Mucosa of descending colon (tissue), 3 donors: Measurements from ENCODE around the gene LRCH2. TPM values are rescaled to one million over a fixed set of nuclear protein-coding genes. Genes with fewer than 3 reads are reported as not detected.

Experiments used
- ATAC-seq: fragments of 200-7000 bp; cut with Tn5 transposase; one replicate; pipeline ENCODE4 v1.9.1; 2020; ENCODE audit warnings: mild to moderate bottlenecking, moderate library complexity
- DNase-seq, 3 donors: peaks; one replicate each; pipeline ENCODE4 v3.0.0-alpha.2; 2020
- H3K36me3 ChIP-seq: fragments of 200-600 bp; one replicate; pipeline ENCODE4 v1.8.0; 2021; ENCODE audit warnings: low read depth, mild to moderate bottlenecking
- H3K4me1 ChIP-seq: fragments of 200-600 bp; one replicate; pipeline ENCODE4 v1.8.0; 2021; ENCODE audit warnings: low read depth, mild to moderate bottlenecking
- H3K4me3 ChIP-seq: fragments of 200-600 bp; one replicate; pipeline ENCODE4 v1.8.0; 2021; ENCODE audit warnings: mild to moderate bottlenecking
- H3K9me3 ChIP-seq: fragments of 200-600 bp; one replicate; pipeline ENCODE4 v1.8.0; 2021; ENCODE audit warnings: mild to moderate bottlenecking
- intact Hi-C, 2 donors: fragments of 100-400 bp; cut with DNase I in 1 of 2; cut with micrococcal nuclease in 1 of 2; formaldehyde crosslinking; loops; one replicate each; pipeline versions ENCODE4 v1.11.0 to v1.11.1; 2022; cut with DNase I, micrococcal nuclease
- total RNA-seq, 3 donors: library from RNA; stranded (reverse); fragmentation: NEBNext Ultra II Directional in 2 of 3; extraction: Animal tissue kit (Norgen Biotek cat#: 25700) in 2 of 3; gene quantifications; one replicate each; pipeline versions ENCODE4 v1.2.1 to v1.2.4, GENCODE V29; 2021 to 2023
- TF ChIP-seq, protein P1 (sequence below): fragments of 200-600 bp; IDR thresholded peaks from one replicate; pipeline ENCODE4 v1.8.0; 2022; ENCODE audit warnings: antibody characterized with exemption, mild to moderate bottlenecking
- donor health status: DM: no; HTN: no; CAD: no; lungs with moderate emphysema.
- donor health status: DM: no; HTN: no; CAD: no.
- donor health status: DM: no; HTN: yes; CAD: no.

LRCH2 gene
- total RNA-seq, 3 donors from 2014 or later = 0.43 to 13.2 (median 1.9) TPM

DNA sequence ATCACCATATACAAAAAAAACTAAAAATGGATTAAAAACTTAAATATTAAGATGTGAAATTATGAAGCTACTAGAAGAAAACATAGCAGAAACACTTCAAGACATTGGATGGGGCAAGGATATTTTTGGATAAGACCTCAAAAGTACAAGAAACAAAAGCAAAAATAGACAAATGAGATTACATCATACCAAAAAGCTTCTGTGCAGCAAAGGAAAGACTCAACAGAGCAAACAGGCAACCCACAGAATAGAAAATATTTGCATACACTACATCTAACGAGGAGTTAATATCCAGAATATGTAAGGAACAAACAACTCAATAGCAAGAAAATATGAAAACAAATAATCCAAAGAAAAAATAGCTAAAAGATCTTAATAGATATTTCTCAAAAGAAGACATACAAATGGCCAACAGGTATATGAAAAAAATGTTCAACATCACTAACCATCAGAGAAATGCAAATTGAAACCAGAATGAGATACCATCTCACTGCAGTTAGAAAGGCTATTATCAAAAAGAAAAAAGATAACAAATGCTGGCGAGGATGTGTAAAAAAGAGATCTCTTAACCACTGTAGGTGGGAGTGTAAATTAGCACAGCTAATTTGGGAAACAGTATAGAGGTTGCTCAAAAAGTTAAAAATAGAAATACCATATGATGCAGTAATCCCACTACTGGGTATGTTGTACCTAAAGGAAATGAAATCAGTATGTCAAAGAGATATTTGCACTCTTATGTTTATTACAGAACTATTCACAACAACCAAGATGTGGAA is 17.8 kb upstream of the LRCH2 start:
- H3K36me3 ChIP-seq = no peaks in the 10 kb centered on the region
- intact Hi-C loops = no loop called here
- TF ChIP-seq, protein P1, sequence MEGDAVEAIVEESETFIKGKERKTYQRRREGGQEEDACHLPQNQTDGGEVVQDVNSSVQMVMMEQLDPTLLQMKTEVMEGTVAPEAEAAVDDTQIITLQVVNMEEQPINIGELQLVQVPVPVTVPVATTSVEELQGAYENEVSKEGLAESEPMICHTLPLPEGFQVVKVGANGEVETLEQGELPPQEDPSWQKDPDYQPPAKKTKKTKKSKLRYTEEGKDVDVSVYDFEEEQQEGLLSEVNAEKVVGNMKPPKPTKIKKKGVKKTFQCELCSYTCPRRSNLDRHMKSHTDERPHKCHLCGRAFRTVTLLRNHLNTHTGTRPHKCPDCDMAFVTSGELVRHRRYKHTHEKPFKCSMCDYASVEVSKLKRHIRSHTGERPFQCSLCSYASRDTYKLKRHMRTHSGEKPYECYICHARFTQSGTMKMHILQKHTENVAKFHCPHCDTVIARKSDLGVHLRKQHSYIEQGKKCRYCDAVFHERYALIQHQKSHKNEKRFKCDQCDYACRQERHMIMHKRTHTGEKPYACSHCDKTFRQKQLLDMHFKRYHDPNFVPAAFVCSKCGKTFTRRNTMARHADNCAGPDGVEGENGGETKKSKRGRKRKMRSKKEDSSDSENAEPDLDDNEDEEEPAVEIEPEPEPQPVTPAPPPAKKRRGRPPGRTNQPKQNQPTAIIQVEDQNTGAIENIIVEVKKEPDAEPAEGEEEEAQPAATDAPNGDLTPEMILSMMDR = no peak
- H3K9me3 ChIP-seq = no peaks in the 10 kb centered on the region
- no peak overlapping the region for H3K4me3 ChIP-seq
- DNase-seq (no peak), ATAC-seq (no peak)
- H3K4me1 ChIP-seq = no peaks in the 10 kb centered on the region

DNA sequence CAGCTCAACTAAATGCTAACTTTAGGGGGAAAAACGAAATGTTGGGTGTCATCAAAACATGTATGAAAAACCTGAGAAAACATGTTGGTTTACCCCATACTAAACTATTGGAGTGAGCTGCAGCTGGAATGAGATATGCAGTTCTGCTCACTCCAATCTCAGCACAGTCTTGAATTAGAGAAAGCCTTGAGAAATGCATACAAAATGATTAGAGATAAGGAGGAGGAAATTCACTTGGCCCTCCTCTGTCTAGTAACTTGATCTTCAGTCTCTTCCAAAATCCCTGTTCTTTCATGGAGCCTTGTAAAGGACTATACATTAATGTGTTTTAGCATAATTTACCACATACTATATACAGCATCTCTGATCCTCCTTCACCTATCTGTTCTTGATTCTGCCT is 3.2 kb upstream of the LRCH2 start:
- TF ChIP-seq, protein P1 = no peak
- H3K36me3 ChIP-seq = no peaks in the 10 kb centered on the region
- DNase-seq (no peak), ATAC-seq (no peak)
- H3K4me1 ChIP-seq = no peaks in the 10 kb centered on the region
- no peaks in the 10 kb centered on the region for H3K9me3 ChIP-seq
- no peak overlapping the region for H3K4me3 ChIP-seq
- intact Hi-C loops = no loop called here

DNA sequence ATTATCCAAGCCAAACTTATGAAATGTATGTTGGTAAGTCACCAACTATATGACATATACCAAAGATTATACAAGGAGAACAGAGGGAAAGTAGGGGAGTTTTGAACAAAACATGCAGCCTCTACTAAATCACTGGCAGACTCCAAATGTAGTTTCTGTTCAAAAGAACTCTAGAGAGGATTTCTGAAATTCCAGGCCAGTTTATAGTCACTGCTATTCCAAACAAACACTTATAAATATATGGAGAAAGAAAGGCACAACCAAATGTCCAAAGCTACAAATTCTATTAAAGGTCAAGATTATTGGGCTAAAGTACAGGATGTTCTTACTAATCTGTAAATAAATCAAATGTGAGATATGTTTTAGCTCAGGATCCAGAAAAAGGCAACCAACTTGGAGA is 2.7 kb upstream of the LRCH2 start:
- Histone ChIP-seq H3K9me3 (no peaks in the 10 kb centered on the region), H3K36me3 (no peaks in the 10 kb centered on the region), H3K4me1 (no peaks in the 10 kb centered on the region), H3K4me3 (no peak overlapping the region)
- TF ChIP-seq, protein P1 = no peak
- intact Hi-C loops = no loop called here
- ATAC-seq = no peak
- DNase-seq = no peak

DNA sequence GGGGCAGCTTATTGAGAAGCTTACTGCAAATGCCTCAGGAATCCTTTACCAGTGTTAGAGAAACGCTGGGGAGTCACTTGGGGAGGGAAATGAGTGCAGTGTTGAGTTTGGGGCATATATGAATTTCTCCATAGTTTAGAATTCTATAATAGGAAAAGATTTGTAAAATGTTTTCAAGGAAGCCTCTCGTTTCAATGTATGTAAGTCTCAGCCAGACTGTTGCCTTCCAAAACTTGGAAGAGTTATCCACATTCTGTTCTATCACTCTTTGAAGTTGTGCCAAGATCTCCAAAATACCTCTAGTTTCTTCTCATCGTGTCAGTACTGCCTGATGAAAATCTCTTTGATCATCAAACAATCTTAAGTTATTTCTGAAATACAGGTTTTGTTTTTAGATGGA is 565 bp upstream of the LRCH2 start:
- no peak overlapping the region for H3K4me3 ChIP-seq
- TF ChIP-seq, protein P1 = no peak

DNA sequence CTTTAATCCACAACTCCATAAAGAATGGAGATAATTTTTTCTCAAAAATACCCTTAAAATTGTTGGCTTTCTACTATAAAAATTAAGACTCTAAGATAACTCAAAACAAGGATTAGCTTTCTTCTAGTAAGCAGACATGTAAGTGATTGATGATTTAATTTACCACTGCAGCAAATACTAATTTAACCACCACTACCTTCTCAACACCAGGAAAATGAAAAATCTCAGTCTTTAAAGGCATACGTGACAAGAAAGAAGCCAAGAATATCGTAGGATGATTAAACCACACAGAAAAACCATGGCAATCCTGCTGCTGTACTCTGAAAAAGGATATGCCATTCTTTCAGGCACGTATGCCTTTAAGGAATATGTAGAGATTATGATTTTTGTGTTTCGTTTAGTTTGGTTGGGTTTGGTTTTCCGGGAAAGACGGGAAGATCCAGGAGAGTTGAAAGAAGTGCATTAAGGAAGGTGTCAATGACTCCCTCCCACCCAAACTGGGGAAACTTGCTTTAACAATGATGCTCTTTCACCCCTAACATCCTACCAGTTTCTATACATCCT is 881 bp downstream of the LRCH2 start:
- TF ChIP-seq, protein P1 = no peak
- no peak for ATAC-seq
- H3K36me3 ChIP-seq = no peaks in the 10 kb centered on the region
- intact Hi-C loops = no loop called here
- no peak overlapping the region for H3K4me3 ChIP-seq
- H3K4me1 ChIP-seq = no peaks in the 10 kb centered on the region
- no peak for DNase-seq
- no peaks in the 10 kb centered on the region for H3K9me3 ChIP-seq

More for the DNA sequence above, 565 bp upstream of the LRCH2 start:
- Histone ChIP-seq H3K36me3 (no peaks in the 10 kb centered on the region), H3K9me3 (no peaks in the 10 kb centered on the region), H3K4me1 (no peaks in the 10 kb centered on the region)
- ATAC-seq (no peak), DNase-seq (no peak)
- intact Hi-C loops = no loop called here
